ENCODE measurements around the gene TGFBR3.
"Not testable (repeated sequence)": the region's sequence is repeated elsewhere in the genome, so short reads cannot be mapped to it uniquely, and the experiment has no call there.

TGFBR3 gene

DNA sequence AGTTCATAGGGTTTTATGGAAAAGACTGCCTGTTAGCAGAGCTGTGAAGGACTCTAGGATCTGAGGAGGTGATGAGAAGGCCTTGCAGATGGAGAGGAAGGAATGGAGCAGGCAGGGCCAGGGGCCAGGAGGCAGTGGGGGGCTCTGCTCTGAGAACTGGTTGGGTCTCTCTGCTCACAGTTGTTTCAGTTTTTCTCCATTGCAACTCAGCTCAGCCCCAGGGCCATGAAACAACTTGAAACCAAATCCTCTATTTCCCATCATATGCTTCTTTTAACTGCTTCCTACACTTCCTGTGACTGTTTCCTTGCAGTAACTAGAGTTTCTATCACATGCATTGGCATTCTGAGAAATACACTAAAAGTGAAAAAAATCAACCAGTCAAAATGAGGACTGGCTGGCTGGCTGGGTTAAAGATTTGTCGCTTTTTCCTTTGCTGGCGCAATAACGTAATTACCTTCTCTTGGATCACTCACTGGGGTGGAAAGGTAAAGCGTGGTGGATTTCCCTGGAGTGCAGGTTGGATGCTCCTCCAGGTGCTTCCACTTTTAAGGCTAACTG lies 213.3 kb downstream of the TGFBR3 start:
- no peak for DNase-seq

DNA sequence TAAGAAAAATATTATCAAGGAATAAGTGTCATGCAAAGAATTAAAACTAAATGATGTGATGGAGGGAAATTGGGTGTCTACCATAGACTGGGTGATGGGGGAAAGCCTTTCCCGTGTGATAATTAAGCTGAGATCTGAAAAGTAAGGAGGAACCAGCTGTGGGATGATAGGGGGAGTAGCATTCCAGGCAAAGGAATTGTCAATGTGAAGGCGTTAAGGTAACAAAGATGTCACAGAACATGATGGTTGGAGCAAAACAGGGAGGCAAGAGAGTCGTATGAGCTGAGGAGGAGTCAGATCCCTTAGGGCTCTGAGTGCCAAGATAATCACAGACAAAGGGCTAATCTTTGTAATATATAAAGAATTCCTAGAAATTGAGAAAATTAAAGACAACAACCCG lies 215.2 kb downstream of the TGFBR3 start:
- no peak for DNase-seq

DNA sequence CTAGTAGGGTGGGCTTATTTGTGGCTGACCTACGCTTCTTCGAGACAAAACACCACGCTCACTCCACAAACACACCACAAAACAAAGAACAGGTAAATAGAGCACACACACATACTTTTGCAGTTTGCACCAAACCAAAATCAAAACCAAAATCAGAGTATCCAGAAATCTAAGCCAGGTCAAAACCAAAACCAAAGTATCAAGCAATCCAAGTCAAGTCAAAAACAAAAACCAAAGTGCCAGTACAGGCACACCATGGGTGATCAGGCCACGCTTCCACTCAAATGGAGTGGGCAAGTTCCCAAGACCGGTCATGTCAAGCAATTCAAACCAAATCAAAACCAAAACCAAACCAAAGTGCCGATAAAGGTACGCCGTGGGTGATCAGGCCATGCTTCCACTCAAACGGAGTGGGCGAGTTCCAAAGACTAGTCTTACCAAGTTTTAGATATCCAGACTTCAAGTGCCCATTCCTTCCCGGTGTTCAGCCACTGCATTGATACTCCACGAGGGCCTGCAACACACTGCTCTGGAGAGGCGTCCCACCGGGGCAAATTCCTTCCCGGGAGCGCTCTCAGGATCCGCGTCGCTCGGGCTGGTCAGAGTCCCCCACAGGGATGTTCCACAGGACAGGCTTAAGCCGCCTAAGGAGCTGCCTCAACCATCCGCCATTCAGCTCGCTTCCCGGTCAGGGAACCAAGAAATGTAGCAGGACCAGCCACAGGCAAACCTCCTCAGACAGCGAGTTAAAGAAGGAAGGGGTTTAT lies 216.2 kb downstream of the TGFBR3 start:
- no peak for DNase-seq

DNA sequence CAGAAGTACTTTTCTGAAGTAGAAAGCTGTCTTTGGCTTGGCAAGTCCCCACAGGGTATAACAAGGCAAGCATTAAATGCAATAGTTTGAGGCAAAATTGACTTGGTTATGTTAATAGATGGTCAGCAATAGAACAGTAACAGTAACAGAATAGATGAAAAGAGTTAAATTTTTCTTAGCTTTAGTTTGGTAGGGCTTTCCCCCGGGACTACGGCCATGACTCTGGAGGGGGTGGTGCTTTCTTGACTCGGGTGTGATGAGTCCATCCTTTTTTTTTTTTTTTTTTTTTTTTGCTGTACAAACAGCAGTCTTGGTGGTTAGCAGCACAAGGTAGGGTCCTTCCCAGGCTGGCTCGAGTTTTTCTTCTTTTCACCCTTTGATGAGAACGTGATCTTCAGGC lies 219.3 kb downstream of the TGFBR3 start:
- DNase-seq: not testable (repeated sequence)

DNA sequence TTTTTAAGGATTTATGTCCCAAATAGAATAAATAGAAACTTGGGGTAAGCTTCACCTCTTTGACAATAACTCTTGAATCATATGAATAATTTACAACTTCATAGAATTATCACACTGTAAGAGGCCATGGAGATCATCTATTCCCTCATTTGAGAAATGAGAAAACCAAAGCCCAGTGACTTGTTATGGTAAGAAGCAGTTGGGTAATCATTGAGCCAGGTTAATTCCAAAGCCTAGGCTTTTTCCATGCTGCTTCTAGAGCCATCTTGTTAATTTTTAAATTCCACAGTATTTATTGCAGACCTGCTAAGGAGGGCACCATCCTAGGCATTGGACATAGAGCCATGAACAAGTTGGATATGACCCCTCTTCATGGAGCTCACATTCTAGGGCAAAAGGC lies 224.8 kb downstream of the TGFBR3 start:
- no peak for DNase-seq

DNA sequence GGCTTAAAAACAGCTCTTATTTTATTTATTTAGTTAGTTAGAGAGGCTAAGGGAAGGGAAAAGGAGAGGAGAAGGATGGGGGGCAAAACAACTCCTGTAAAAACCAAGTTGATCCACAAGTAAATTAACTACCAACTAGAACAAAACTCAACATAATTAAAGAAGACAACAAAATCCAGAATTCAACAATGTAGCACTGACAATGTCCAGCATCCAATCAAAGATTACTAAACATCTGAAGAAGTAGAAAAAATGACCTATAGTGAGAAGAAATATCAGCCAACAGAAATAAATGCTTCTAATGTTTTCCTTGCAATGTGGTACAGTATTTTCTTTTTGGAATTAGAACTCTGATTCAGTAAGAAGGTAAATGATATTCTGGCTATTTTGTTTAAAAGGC lies 225.2 kb downstream of the TGFBR3 start:
- DNase-seq: no peak

DNA sequence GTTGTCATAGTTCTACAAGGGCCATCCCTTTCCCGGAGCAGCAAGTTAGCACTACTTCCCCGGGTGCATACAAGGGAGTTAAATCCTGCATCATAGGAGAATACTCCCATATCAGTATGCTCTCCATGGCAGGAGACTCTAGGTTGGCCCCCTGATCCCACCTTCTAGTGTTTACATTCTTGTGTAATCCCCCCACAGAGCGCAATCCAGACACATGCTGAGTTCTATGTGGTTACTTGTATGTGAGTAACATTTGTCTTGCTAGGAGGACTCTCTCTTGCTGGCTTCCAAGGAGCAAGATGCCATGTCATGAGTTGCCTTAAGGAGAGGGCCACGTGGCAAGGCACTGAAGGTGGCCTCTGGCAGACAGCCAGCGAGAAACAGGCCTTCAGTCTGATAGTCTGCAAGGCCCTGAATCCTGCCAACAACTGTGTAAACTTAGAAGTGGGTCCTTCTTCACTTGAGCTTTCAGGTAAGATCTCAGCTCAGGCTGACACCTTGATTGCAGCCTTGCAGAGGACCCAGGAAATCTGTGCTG lies 230.0 kb downstream of the TGFBR3 start:
- no peak for DNase-seq

DNA sequence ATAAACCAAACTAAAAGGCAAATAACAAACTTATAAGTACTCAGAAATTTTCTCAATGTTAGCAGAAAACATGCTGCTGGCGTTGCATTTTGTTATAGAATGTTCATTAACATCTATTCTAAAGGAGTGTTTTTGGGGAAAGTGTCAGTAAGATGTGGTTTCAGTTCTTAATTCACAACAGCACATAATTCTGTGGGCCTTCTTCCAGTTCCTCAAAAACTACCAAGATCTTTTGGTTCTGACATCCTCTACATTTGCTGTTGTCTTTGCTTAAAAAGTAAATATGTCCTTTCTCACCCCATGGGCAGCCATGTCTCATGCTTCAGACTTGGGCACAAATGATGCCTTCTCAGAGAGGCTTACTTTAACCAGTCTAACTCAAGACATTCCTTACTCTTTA lies 232.8 kb downstream of the TGFBR3 start:
- no peak for DNase-seq

DNA sequence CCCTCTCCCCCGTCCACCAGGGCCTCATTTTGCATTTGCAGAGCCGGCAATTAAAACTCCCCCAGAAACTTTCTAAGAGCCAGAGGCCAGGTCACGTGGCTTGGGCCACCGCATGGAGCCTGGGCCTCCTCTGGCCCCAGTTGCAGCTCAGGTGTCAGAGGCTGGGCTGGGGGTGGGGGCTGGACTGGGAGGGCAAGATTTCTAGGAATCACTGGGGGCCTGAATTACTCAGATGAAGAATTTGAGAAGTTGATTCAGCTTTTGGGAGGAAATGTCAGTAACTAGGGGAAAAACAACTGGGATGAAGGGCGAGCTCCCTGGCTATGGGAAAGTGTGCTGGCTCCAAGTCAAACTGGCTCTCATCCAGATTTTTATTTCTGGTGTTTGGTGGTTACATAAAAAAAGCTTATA lies 234.3 kb downstream of the TGFBR3 start:
- no peak for DNase-seq

DNA sequence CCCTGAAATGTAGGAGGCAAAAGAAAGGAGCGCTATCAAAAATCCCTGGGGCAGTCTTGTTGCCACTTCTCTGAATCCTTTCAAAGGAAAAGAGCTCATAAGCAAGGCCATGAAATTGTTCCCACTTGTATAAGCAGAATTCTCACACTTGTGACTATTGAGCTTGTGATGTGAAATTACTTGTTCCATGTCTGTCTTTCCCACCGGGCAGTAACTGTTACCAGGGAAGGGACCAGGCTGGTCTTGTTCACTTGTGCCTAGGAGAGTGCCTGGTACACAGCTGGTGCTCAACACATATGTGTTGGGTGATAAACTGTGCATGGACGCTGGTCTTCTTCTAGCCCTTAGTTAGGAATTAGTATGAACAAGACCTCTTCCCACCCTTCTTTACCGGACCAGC lies 234.7 kb downstream of the TGFBR3 start:
- no peak for DNase-seq

DNA sequence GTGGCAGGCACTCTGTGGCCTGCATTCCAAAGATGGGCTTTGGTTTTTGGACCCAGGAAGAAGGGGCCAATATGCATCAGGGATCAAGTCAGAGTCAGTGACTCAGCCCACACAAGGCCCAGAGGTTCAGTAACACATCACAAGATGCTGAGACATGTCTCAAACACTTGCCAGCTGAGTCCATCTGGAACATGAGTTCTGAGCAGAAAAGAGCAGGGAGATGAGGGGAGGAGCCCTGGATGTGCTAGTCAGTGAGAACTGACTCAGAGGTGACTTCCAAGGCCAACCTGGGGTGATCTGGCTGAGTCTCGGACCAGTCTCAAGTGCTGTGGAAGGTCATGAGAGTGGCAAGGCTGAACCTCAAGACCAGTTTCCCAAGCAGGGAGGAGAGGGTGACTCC lies 235.2 kb downstream of the TGFBR3 start:
- no peak for DNase-seq

DNA sequence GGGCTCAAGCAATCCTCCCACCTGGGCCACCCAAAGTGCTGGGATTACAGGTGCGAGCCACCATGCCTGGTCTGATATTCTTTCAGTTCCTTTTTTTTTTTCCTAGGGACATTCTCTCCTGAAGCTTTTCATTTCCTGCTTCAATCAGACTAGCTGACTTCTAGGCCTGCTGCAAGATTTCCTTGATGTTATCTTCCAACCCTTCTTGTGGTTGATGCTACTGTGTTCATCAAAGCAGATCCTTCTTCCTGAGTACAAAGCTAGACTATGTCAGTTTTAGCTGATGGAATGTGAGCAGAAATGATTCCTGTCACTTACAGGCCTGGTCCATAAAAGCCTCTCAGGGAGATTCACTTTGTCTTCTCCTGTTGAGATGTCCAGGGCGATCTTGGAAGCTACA lies 238.9 kb downstream of the TGFBR3 start:
- DNase-seq: no peak

DNA sequence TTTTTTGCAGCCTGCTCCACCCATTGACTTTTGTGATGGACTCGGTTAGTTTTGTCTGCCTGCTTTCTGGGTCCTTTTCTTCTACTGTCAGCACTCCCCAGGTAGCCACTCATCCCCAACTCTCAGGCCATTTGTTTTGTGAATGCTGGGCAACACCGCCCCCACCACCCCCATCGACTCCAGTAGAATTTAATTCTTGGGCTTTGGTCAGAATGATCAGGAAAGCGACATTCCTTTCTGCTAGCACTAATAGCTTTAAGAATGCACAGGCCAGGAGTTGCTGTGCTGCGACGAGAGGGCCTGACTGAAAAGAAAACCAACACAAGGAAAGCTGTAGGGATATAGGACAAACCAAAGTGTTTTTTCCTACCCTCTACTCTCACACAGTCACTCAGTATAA lies 240.9 kb downstream of the TGFBR3 start:
- DNase-seq: no peak

DNA sequence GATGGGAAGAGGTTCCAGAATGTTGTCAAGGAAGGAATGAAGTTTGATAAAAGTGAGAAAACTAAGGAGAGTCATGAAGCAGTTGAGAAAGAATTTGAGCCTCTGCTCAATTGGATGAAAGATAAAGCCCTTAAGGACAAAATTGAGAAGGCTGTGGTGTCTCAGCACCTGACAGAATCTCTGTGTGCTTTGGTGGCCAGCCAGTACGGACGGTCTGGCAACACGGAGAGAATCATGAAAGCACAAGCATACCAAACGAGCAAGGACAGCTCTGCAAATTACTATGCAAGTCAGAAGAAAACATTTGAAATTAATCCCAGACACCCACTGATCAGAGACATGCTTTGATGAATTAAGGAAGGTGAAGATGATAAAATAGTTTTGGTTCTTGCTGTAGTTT lies 242.5 kb downstream of the TGFBR3 start:
- no peak for DNase-seq

DNA sequence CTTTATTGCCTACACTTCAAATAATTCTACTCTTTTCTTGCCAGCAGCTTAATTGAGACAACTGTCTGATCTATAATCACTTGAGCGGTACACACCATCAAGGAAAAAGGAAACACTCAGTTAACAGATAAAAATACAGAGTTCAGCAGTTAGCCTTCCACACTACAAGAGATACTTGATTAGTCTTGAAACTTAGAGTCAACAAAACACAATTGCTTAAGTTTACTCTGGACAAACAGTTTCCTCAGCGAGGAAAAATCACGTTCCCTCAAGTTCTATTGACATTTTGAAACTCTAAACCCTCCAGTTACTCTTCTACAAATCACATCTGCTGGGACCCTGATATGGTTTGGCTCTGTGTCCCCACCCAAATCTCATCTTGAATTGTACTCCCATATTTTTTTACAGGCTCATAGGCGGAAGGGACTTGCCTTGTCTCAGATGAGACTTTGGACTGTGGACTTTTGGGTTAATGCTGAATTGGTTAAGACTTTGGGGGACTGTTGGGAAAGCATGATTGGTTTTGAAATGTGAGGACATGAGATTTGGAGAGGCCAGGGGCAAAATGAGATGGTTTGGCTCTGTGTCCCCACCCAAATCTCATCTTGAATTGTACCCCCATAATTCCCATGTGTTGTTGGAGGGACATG lies 244.9 kb downstream of the TGFBR3 start:
- no peak for DNase-seq

DNA sequence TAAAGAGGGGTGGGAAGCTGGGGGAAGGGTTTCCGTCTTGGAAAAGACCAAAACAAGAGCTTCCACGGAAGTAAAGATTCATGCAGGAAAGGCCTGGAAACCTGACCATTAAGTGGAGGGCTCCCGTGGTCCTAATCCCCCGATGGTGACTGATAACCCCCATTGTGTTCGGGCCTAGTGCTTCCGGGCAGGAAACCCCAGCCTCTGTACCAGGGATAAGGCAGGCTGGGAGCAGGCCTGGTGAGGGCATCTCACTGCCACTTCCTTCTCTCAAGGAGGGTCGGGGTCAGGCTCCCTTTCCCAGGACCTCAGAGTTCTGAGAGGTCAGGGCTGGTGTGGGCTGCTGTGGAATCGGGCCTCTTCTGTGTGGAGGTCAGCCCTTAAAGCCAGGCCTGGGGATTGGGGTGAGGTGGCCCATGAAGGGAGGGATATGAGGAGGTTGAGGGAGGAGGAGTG lies 248.4 kb downstream of the TGFBR3 start:
- DNase-seq: no peak

DNA sequence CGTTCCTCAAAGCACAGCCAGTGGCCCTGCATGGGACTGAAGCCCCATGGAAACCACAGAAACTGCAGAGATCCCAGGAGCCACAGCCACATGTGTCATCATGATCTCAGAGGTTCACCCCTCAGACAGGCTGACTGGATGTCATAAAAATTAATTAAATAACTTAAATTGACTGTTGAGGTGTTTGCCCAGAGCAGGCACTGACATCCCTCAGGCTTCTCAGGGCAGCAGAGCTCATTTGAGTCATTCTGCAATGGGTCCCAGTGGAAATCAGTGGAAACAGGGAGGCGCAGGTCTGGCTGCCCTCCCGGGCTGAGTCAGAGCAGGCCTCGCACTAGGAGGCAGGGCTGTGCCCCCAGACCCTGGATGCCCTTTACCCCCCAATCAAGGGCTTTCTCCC lies 250.2 kb downstream of the TGFBR3 start:
- DNase-seq: no peak

DNA sequence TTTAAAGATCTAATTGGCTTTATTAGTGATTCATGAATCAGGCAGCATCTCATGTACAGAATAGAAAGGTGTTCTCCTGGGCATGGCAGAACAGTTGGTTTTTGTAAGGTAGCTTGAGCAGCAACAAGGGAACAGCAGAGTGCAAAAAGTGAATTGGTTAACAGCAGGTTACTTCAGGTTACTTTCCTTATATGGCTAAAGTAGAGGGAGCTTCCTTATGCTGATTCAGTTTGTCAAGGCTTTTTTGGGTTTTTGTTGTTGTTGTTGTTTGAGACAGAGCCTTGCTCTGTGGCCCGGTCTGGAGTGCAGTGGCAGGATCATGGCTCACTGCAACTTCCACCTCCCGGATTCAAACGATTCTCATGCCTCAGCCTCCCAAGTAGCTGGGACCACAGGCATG lies 252.5 kb downstream of the TGFBR3 start:
- no peak for DNase-seq

DNA sequence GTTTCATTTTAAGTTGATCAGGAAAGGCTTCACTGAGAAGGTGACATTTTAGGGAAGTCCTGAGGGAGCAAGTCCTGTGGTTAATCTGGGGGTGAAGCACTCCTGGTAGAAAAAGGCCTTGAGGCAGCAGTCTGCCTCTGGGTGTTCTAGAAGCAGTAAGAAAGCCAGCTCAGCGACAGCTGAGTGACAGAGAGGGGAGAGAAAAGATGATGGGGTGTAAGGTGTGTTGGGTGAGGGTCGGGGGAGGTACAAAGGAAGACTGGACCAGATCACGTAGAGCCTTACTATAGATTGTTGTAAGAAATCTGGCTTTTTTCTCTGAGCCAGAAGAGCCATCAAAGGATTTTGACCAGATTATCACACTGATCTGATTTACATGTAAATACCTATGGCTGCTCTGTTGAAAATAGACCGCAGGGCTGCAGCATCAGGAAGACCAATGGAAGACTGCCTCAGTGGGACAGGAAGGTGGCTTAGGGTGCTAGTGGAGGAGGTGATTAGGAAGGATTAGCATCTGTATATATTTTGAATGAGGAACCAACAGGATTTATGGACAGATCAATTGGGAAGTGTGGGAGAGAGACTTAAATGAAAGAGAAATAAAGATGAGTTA lies 254.1 kb downstream of the TGFBR3 start:
- DNase-seq: no peak

DNA sequence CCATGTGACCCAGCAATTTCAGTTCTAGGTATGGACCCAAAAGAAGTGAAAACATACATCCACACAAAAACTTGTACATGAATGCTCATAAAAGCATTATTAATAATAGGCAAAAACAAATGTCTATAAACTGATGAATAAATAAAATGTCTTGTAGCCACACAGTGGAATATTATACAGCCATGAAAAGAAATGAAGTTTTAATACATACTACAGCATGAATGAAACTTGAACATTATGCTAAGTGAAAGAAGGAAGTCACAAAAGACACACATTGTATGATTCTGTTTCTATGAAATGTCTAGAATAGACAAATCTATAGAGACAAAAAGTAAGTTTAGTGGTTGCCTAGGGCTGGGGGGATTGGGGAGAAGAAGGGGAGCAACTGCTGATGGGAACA lies 255.1 kb downstream of the TGFBR3 start:
- no peak for DNase-seq
